Breast epithelium (tissue), 3 donors: Measurements from ENCODE around the gene SLC30A9.

Source experiments
- POLR2A ChIP-seq: fragments of 450-650 bp; IDR thresholded peaks from one replicate; pipeline ENCODE4 v1.6.1; 2016; ENCODE audit warnings: antibody characterized with exemption, mild to moderate bottlenecking, moderate library complexity
- TF ChIP-seq, protein P1 (sequence below), 3 donors: fragments of 450-650 bp; IDR thresholded peaks; one replicate each; pipeline ENCODE4 v1.5.1; 2016 to 2017; ENCODE audit warnings: antibody characterized with exemption in 3 of 3, mild to moderate bottlenecking in 3 of 3, moderate library complexity in 3 of 3

DNA sequence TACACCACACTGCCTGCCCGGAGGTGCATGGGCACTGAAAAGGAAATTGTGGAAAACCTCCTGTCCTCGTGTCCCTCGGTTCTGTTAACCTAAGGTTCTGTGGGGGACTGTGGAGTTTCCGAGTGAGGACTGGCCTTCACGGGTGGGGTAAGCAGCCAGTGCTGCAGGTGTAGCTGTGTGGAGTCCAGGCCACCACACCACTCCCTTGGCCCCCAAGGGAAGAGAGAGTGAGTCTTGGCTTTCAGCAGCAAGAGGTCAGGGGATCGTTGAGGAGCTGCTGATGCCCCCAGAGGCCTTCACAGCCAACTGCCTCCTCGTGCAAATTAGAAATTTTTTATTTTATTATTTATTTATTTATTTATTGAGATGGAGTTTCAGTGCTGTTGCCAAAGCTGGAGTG, 141.8 kb downstream of the SLC30A9 start:
- no peak for TF ChIP-seq POLR2A
- TF ChIP-seq, protein P1, sequence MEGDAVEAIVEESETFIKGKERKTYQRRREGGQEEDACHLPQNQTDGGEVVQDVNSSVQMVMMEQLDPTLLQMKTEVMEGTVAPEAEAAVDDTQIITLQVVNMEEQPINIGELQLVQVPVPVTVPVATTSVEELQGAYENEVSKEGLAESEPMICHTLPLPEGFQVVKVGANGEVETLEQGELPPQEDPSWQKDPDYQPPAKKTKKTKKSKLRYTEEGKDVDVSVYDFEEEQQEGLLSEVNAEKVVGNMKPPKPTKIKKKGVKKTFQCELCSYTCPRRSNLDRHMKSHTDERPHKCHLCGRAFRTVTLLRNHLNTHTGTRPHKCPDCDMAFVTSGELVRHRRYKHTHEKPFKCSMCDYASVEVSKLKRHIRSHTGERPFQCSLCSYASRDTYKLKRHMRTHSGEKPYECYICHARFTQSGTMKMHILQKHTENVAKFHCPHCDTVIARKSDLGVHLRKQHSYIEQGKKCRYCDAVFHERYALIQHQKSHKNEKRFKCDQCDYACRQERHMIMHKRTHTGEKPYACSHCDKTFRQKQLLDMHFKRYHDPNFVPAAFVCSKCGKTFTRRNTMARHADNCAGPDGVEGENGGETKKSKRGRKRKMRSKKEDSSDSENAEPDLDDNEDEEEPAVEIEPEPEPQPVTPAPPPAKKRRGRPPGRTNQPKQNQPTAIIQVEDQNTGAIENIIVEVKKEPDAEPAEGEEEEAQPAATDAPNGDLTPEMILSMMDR (IDR thresholded peaks at IDR 0.05): no peak
